ENCODE measurements around the gene METTL21A.
A peak's percentile ranks its signal among the peaks of the same experiment; 100 is the strongest.
"Not testable (repeated sequence)": the region's sequence is repeated elsewhere in the genome, so short reads cannot be mapped to it uniquely, and the experiment has no call there.

METTL21A gene

GRCh38 chr2:207625014-207625907 lies at the start of gene METTL21A:
METTL21A (minus strand) TSS chr2:207625394; CDS start chr2:207624375, 1,019 bp downstream.
- DNase-seq, result peak; percentile 97

GRCh38 chr2:207674826-207675225 lies 49.6 kb upstream of the METTL21A start:
- no peak for DNase-seq

DNA sequence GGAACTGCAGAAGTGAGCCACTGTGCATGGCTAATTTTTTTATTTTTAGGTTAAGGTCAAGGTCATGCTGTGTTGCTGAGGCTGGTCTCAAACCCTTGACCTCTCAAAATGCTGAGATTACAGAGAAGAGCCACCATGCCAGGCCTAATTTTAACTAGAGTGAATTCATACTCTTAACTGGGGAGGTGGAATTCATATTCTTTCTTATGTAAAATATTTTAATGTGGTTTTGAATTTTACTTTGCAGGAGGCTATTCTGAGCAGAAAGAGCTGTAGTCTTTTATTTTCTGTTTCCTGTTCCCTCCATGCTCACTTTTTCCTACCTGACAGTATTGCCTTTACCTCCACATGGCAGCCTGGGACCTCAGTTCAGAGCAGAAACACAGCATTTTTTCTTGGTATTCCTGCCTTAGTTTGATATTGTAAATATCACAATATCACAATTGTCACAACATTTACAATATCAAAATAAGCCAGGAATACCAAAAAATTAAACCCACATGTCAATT lies 49.1 kb upstream of the METTL21A start:
- no peak for DNase-seq

GRCh38 chr2:207673431-207673830 lies 48.2 kb upstream of the METTL21A start:
- DNase-seq, result no peak

- no peak for DNase-seq
Measured at GRCh38 chr2:207670887-207671286, 45.7 kb upstream of the METTL21A start.

GRCh38 chr2:207663870-207664545 lies 38.8 kb upstream of the METTL21A start:
- no peak for DNase-seq

- DNase-seq, result peak; percentile 81
Measured at GRCh38 chr2:207662203-207662602, 37.0 kb upstream of the METTL21A start.

DNA sequence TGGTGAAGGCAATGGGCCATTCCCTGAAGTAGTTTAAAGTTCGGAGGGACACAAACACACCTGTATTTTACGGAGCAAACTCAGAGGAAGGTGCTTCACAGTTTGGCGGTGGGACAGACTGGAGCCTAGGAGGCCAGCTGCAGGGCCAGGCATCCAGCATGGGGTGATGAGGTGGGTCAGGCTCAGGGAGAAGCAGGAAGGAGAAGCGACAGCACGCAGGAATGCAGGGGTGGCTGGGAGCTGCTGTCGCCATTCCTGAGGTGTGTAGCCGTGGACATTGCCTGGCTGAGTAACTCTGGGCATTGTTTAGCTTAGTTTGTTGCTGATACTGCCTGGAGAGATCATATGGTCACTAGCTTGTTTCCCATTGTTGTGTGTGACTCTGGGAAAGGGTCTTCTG lies 35.8 kb upstream of the METTL21A start:
- DNase-seq, result no peak

DNA sequence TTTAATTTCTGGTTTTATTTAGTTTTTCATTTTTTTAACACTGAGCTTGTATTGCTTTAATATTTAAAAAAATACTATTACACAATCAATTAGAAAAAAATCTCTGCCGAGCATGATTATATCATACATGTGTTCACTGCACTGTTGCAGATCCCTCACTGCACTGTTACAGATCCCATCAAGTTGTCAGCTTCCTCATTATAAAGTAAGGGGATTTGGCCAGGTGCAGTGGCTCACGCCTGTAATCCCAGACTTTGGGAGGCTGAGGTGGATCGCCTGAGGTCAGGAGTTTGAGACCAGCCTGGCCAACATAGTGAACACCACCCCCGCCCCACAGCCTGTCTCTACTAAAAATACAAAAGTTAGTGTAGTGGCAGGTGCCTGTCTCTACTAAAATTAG lies 33.0 kb upstream of the METTL21A start:
- DNase-seq, result no peak

GRCh38 chr2:207655000-207655399 lies 29.8 kb upstream of the METTL21A start:
- no peak for DNase-seq

DNA sequence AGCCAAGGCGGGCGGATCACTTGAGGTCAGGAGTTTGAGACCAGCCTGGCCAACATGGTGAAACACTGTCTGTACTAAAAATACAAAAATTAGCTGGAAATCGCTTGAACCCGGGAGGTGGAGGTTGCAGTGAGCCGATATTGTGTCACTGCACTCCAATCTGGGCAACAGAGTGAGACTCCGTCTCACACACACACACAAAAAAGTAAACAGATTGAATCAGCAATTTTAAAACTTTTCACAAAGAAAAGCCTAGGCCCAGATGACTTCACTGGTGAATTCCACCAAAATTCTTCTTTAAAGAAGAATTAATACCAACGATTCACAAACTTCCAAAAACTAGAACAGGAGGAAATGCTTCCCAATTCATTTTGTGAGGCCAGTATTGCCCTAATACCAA lies 21.4 kb upstream of the METTL21A start:
- not testable (repeated sequence) for DNase-seq

GRCh38 chr2:207643892-207644291 lies 18.7 kb upstream of the METTL21A start:
- no peak for DNase-seq

DNA sequence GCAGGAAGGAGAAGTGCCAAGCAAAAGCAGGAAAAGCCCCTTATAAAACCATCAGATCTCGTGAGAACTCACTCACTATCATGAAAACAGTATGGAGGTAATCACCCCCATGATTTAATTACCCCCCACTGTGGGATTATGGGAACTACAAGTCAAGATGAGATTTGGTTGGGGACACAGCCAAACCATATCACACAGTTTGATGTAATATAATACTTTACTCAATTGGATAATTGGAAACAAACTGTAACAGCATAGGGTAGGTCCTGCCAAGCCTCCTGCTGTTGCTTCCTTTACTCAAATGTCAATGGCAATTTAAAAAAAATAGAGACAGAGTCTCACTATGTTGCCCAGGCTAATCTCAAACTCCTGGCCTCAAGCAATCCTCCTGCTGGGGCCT lies 15.5 kb upstream of the METTL21A start:
- DNase-seq, result no peak

GRCh38 chr2:207640160-207640559 lies 15.0 kb upstream of the METTL21A start:
- DNase-seq, result no peak

DNA sequence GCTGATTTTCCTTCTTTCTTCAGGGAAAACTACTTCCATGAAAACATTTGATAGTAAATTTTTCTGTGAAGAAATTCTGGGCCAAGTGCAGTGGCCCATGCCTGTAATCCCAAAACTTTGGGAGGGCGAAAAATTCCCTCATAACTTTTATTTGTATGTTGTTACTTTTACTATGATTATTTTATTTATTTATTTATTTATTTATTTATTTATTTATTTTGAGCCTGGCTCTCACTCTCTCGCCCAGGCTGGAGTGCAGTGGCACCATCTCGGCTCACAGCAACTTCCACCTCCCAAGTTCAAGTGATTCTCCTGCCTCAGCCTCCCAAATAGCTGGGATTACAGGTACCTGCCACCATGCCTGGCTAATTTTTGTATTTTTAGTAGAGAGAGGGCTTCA lies 14.1 kb upstream of the METTL21A start:
- DNase-seq, result not testable (repeated sequence)

- DNase-seq, result no peak
Measured at GRCh38 chr2:207635468-207636200, 10.4 kb upstream of the METTL21A start.

- no peak for DNase-seq
Measured at GRCh38 chr2:207633686-207634085, 8.5 kb upstream of the METTL21A start.

- peak; percentile 53 for DNase-seq
Measured at GRCh38 chr2:207632575-207633493, 7.6 kb upstream of the METTL21A start.

DNA sequence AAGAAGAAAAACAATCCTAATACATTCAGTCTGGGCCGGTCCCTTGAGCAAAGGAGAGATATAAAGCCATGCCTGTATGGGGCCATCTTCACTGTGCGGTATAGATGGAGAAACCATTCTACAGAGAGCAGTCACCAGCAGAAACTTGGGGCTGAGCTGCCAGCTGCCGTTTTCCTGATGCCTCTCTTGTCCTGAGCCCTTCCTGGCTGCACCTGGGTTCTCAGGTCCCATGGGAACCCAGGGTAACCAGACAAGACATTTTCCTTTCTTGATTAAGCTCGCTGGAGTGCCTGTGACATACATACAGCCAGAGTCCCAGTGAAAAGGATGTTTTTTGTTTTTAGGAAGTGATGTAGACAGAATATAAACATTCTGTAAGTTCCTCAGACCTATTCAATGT lies 5.3 kb upstream of the METTL21A start:
- no peak for DNase-seq

- DNase-seq, result no peak
Measured at GRCh38 chr2:207629553-207629952, 4.4 kb upstream of the METTL21A start.

DNA sequence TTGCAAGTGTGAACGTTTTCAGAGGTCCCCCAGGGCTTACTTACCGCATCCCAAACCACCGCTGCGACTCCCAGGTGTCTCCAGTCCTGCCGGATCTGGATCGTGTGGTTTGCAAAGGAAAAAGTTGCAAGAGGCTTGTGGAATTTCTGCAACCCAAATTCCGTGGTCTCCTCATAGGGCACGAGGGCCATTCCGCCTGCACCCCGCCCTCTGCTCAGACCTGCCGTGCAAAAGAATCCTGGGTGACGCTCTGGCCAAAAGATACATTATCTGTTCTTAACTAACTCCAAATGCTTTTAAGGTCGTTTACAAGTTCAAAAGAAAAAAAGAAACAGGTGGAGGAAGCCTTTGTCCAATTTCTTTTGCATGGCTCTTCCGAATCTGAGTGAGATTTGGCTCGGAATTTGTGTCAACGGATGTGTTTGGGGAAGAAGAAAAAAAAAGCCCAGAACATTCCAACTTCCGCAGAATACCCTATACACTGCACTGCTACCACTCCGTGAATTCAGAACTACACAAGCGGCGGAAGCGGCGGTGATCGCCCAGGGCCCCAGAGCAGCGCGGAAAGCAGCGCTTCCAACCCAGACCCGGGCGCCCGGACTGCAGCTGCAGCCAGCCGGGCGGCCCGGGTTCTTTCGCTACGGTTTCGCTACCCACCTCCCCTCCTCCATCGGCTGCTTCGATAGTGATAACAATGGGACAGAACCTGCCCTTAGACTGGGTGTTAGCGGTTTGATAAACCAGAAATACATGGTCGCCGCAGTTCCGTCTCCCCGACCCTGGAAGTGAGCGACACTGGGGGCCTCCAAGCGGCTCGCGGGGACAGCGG lies 795 bp downstream of the METTL21A start:
- peak; percentile 71 for DNase-seq

Measured in CD4-positive, alpha-beta T cell treated with Interleukin-15 for 1 hour (primary cell).